ENCODE results near the gene MTCL1.
A peak's percentile ranks its signal among the peaks of the same experiment; 100 is the strongest.

DNA sequence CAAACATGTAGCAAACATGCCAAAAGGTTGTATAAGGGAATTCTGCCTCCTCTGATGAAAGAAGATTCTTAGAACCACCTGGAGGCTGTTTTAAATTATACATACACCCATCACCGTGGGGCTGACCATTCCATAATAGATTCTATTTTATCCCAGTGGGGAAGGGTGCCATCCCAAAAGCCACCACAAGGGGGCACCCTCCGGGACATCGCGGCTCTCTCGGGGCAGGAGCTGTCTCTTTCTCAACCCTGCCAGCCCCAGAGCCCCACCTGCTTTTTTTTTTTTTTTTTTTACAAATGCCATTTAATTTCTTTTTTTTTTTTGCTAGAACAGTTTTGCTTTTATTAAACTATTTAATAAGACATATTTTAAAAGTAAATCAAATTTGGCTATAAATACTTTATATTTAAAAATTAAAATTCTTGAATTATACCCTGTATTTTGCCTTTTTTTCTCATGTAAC is 8.6 kb upstream of the MTCL1 start:
- TF ChIP-seq, protein P1, sequence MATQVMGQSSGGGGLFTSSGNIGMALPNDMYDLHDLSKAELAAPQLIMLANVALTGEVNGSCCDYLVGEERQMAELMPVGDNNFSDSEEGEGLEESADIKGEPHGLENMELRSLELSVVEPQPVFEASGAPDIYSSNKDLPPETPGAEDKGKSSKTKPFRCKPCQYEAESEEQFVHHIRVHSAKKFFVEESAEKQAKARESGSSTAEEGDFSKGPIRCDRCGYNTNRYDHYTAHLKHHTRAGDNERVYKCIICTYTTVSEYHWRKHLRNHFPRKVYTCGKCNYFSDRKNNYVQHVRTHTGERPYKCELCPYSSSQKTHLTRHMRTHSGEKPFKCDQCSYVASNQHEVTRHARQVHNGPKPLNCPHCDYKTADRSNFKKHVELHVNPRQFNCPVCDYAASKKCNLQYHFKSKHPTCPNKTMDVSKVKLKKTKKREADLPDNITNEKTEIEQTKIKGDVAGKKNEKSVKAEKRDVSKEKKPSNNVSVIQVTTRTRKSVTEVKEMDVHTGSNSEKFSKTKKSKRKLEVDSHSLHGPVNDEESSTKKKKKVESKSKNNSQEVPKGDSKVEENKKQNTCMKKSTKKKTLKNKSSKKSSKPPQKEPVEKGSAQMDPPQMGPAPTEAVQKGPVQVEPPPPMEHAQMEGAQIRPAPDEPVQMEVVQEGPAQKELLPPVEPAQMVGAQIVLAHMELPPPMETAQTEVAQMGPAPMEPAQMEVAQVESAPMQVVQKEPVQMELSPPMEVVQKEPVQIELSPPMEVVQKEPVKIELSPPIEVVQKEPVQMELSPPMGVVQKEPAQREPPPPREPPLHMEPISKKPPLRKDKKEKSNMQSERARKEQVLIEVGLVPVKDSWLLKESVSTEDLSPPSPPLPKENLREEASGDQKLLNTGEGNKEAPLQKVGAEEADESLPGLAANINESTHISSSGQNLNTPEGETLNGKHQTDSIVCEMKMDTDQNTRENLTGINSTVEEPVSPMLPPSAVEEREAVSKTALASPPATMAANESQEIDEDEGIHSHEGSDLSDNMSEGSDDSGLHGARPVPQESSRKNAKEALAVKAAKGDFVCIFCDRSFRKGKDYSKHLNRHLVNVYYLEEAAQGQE (IDR thresholded peaks at IDR 0.05), result no peak
- TF ChIP-seq, protein P2, sequence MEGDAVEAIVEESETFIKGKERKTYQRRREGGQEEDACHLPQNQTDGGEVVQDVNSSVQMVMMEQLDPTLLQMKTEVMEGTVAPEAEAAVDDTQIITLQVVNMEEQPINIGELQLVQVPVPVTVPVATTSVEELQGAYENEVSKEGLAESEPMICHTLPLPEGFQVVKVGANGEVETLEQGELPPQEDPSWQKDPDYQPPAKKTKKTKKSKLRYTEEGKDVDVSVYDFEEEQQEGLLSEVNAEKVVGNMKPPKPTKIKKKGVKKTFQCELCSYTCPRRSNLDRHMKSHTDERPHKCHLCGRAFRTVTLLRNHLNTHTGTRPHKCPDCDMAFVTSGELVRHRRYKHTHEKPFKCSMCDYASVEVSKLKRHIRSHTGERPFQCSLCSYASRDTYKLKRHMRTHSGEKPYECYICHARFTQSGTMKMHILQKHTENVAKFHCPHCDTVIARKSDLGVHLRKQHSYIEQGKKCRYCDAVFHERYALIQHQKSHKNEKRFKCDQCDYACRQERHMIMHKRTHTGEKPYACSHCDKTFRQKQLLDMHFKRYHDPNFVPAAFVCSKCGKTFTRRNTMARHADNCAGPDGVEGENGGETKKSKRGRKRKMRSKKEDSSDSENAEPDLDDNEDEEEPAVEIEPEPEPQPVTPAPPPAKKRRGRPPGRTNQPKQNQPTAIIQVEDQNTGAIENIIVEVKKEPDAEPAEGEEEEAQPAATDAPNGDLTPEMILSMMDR (IDR thresholded peaks at IDR 0.05; ENCODE audit: low read depth, low read length, missing input control), result peak; percentile 96
- TF ChIP-seq RAD21 (IDR thresholded peaks at IDR 0.05), result peak; percentile 87 to 88
- TF ChIP-seq YY1 (IDR thresholded peaks at IDR 0.05), result no peak
- no peak for TF ChIP-seq FOXA2 (IDR thresholded peaks at IDR 0.05)
- no peak for TF ChIP-seq EGR1 (IDR thresholded peaks at IDR 0.05; ENCODE audit: low read depth in 2 of 2)
- TF ChIP-seq, protein P3, sequence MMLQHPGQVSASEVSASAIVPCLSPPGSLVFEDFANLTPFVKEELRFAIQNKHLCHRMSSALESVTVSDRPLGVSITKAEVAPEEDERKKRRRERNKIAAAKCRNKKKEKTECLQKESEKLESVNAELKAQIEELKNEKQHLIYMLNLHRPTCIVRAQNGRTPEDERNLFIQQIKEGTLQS (IDR thresholded peaks at IDR 0.05), result no peak
- TF ChIP-seq, protein P4, sequence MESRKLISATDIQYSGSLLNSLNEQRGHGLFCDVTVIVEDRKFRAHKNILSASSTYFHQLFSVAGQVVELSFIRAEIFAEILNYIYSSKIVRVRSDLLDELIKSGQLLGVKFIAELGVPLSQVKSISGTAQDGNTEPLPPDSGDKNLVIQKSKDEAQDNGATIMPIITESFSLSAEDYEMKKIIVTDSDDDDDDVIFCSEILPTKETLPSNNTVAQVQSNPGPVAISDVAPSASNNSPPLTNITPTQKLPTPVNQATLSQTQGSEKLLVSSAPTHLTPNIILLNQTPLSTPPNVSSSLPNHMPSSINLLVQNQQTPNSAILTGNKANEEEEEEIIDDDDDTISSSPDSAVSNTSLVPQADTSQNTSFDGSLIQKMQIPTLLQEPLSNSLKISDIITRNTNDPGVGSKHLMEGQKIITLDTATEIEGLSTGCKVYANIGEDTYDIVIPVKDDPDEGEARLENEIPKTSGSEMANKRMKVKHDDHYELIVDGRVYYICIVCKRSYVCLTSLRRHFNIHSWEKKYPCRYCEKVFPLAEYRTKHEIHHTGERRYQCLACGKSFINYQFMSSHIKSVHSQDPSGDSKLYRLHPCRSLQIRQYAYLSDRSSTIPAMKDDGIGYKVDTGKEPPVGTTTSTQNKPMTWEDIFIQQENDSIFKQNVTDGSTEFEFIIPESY (IDR thresholded peaks at IDR 0.05), result no peak
- no peak for TF ChIP-seq GABPA (IDR thresholded peaks at IDR 0.05 in 1 of 2, conservative IDR thresholded peaks at IDR 0.05 in 1 of 2)
- TF ChIP-seq TAF1 (conservative IDR thresholded peaks at IDR 0.05), result no peak
- no peak for TF ChIP-seq SP1 (IDR thresholded peaks at IDR 0.05)
- TF ChIP-seq, protein P5, sequence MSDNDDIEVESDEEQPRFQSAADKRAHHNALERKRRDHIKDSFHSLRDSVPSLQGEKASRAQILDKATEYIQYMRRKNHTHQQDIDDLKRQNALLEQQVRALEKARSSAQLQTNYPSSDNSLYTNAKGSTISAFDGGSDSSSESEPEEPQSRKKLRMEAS (IDR thresholded peaks at IDR 0.05), result no peak
